SK-N-SH (cell line): ENCODE data around the gene AGAP1. TPM values are rescaled to one million over a fixed set of nuclear protein-coding genes. Genes with fewer than 3 reads are reported as not detected.

ENCODE experiments used
- CTCF ChIA-PET: fragments of 300-600, 350-600 bp; formaldehyde crosslinking; extraction: SDS; loops from one replicate; lab custom pipeline; 2021; lab: Yijun Ruan, JAX
- POLR2A ChIA-PET: fragments of 350-600 bp; sonication (Branson Sonifier 250); formaldehyde crosslinking; extraction: SDS; loops from one replicate; lab custom pipeline; 2020; ENCODE audit warnings: antibody characterized with exemption, inconsistent platforms; lab: Yijun Ruan, JAX
- DNase-seq: peaks from one replicate; pipeline ENCODE4 v3.0.0; 2012
- H2AFZ ChIP-seq: fragments of 200-600 bp; sonication (generic); 2 replicates; pipeline ENCODE4 v1.8.1; 2016; ENCODE audit warnings: antibody characterized with exemption, mild to moderate bottlenecking, low read depth
- H3F3A ChIP-seq: fragments of 200-600 bp; sonication (generic); replicated peaks from 2 replicates; pipeline ENCODE3; 2016; ENCODE audit warnings: antibody characterized with exemption, mild to moderate bottlenecking; ENCODE audit not compliant: insufficient read depth
- H3K27ac ChIP-seq, 2 experiments: fragments of 200-500 bp in 1 of 2; fragments of 200-600 bp in 1 of 2; sonication (Bioruptor generic) in 1 of 2; sonication (generic), shearing (Covaris generic) in 1 of 2; 2 replicates each; pipeline versions ENCODE4 v1.5.1 to v1.6.1; 2014 to 2016; ENCODE audit warnings: low read depth in 2 of 2, inconsistent platforms in 1 of 2, low read length in 1 of 2, mild to moderate bottlenecking in 1 of 2, mixed read lengths in 1 of 2
- H3K27me3 ChIP-seq: fragments of 200-600 bp; sonication (generic), shearing (Covaris generic); 2 replicates; pipeline ENCODE4 v1.6.1; 2016; ENCODE audit warnings: mixed run types; ENCODE audit not compliant: insufficient read depth
- H3K36me3 ChIP-seq, 2 experiments: fragments of 200-500 bp in 1 of 2; fragments of 200-600 bp in 1 of 2; sonication (Bioruptor generic) in 1 of 2; sonication (generic) in 1 of 2; replicated peaks in 1 of 2; 2 replicates each; pipeline versions ENCODE3 to v1.5.1; 2014 to 2016; ENCODE audit warnings: low read length in 1 of 2, mild to moderate bottlenecking in 1 of 2; ENCODE audit not compliant: insufficient read depth in 2 of 2, control insufficient read depth in 1 of 2
- H3K4me1 ChIP-seq, 2 experiments: fragments of 200-500 bp in 1 of 2; fragments of 200-600 bp in 1 of 2; sonication (Bioruptor generic) in 1 of 2; sonication (generic), shearing (Covaris generic) in 1 of 2; 2 replicates each; pipeline versions ENCODE4 v1.5.1 to v1.6.1; 2014 to 2016; ENCODE audit warnings: low read depth in 1 of 2, low read length in 1 of 2, mixed run types in 1 of 2; ENCODE audit not compliant: insufficient read depth in 2 of 2, control insufficient read depth in 1 of 2
- H3K4me2 ChIP-seq: fragments of 200-600 bp; sonication (generic), shearing (Covaris generic); 2 replicates; pipeline ENCODE4 v1.6.1; 2017; ENCODE audit warnings: mixed run types
- H3K4me3 ChIP-seq, 2 experiments: fragments of 200-500 bp in 1 of 2; fragments of 200-600 bp in 1 of 2; sonication (Bioruptor generic) in 1 of 2; sonication (generic), shearing (Covaris generic) in 1 of 2; 2 replicates each; pipeline versions ENCODE4 v1.5.1 to v1.8.1; 2014 to 2016; ENCODE audit warnings: low read depth in 2 of 2, inconsistent platforms in 1 of 2, low read length in 1 of 2, mild to moderate bottlenecking in 1 of 2, mixed read lengths in 1 of 2, moderate library complexity in 1 of 2
- H3K79me2 ChIP-seq: fragments of 200-600 bp; sonication (generic); 2 replicates; pipeline ENCODE4 v1.8.1; 2017; ENCODE audit warnings: mild to moderate bottlenecking; ENCODE audit not compliant: insufficient read depth
- H3K9ac ChIP-seq: fragments of 200-600 bp; sonication (generic); 2 replicates; pipeline ENCODE4 v1.6.1; 2017; ENCODE audit warnings: mixed run types
- H3K9me2 ChIP-seq: fragments of 200-600 bp; sonication (generic); 2 replicates; pipeline ENCODE4 v1.6.1; 2017; ENCODE audit warnings: mixed run types
- H3K9me3 ChIP-seq: fragments of 200-600 bp; sonication (generic); 2 replicates; pipeline ENCODE4 v1.6.1; 2017; ENCODE audit warnings: mixed run types, mild to moderate bottlenecking, moderate library complexity
- H4K20me1 ChIP-seq: fragments of 200-600 bp; sonication (generic); 2 replicates; pipeline ENCODE4 v1.6.1; 2017; ENCODE audit warnings: mild to moderate bottlenecking, mixed run types; ENCODE audit not compliant: insufficient read depth
- CHD2 ChIP-seq: fragments of 150-350 bp; IDR thresholded peaks from 2 replicates; pipeline ENCODE4 v1.6.1; 2018; ENCODE audit warnings: low read length; ENCODE audit not compliant: partially characterized antibody
- ELF1 ChIP-seq: IDR thresholded peaks from 2 replicates; pipeline ENCODE4 v1.4.0; 2012
- EP300 ChIP-seq, 2 experiments: IDR thresholded peaks; 2 replicates each; pipeline versions ENCODE4 v1.4.0 to v1.6.1; 2012; ENCODE audit warnings: borderline replicate concordance in 1 of 2, low read depth in 1 of 2, low read length in 1 of 2
- EZH2phosphoT487 ChIP-seq: fragments of 200-600 bp; sonication (generic); IDR thresholded peaks from 2 replicates; pipeline ENCODE4 v1.6.1; 2017; ENCODE audit warnings: low read depth, mixed run types, mild to moderate bottlenecking, antibody characterized with exemption, moderate library complexity, borderline replicate concordance
- FOSL2 ChIP-seq: IDR thresholded peaks from 2 replicates; pipeline ENCODE4 v1.4.0; 2012; ENCODE audit warnings: low read depth, mild to moderate bottlenecking, moderate library complexity, borderline replicate concordance
- FOXJ3 ChIP-seq: sonication (generic); formaldehyde crosslinking; IDR thresholded peaks from 2 replicates; pipeline ENCODE4 v1.5.1; 2020; ENCODE audit warnings: mild to moderate bottlenecking, missing genetic modification reagents
- GABPA ChIP-seq: IDR thresholded peaks from 2 replicates; pipeline ENCODE4 v1.4.0; 2012; ENCODE audit warnings: low read depth, mild to moderate bottlenecking
- GATA2 ChIP-seq: sonication (generic); formaldehyde crosslinking; IDR thresholded peaks from 2 replicates; pipeline ENCODE4 v1.5.0; 2020; ENCODE audit warnings: mild to moderate bottlenecking, missing genetic modification reagents
- JUND ChIP-seq: IDR thresholded peaks from 2 replicates; pipeline ENCODE4 v1.4.0; 2012
- MEF2A ChIP-seq: IDR thresholded peaks from 2 replicates; pipeline ENCODE4 v1.4.0; 2012; ENCODE audit warnings: low read depth, borderline replicate concordance
- MXI1 ChIP-seq: IDR thresholded peaks from 2 replicates; pipeline ENCODE4 v1.6.1; 2012; ENCODE audit warnings: mild to moderate bottlenecking, low read depth, low read length, improper control_type of control experiment
- NFIC ChIP-seq: IDR thresholded peaks from 2 replicates; pipeline ENCODE4 v1.4.0; 2012; ENCODE audit warnings: borderline replicate concordance
- RAD21 ChIP-seq: IDR thresholded peaks from 2 replicates; pipeline ENCODE4 v1.6.1; 2012; ENCODE audit warnings: mild to moderate bottlenecking, low read length
- RCOR1 ChIP-seq: fragments of 150-350 bp; IDR thresholded peaks from 2 replicates; pipeline ENCODE4 v1.6.1; 2017; ENCODE audit warnings: antibody characterized with exemption, low read length
- RFX5 ChIP-seq: IDR thresholded peaks from 2 replicates; pipeline ENCODE4 v1.6.1; 2012; ENCODE audit warnings: mild to moderate bottlenecking, improper control_type of control experiment, low read length
- RXRA ChIP-seq: IDR thresholded peaks from 2 replicates; pipeline ENCODE4 v1.4.0; 2012; ENCODE audit warnings: low read depth, mild to moderate bottlenecking, borderline replicate concordance
- SIN3A ChIP-seq: IDR thresholded peaks from 2 replicates; pipeline ENCODE4 v1.6.1; 2012; ENCODE audit warnings: low read depth, mild to moderate bottlenecking, low read length, moderate library complexity, borderline replicate concordance
- SMC3 ChIP-seq: IDR thresholded peaks from 2 replicates; pipeline ENCODE4 v1.6.1; 2012; ENCODE audit warnings: low read depth, low read length, improper control_type of control experiment
- WGBS: methylation state at CpG from one replicate; pipeline ENCODE4 v1.1.6; 2017; ENCODE audit warnings: low lambda C conversion rate; 5-methylcytosine and 5-hydroxymethylcytosine counted together
- polyA plus RNA-seq, 3 experiments: library from polyadenylated mRNA; depleted of rRNA; stranded (reverse); fragments of >200 nt; gene quantifications; 2 replicates each; pipeline ENCODE4 v1.2.3, GENCODE V29; 2012
- TF ChIP-seq, protein P1 (sequence below): IDR thresholded peaks from 2 replicates; pipeline ENCODE4; 2012
- TF ChIP-seq, protein P2 (sequence below): fragments of 150-350 bp; IDR thresholded peaks from 2 replicates; pipeline ENCODE4 v1.6.1; 2016; ENCODE audit warnings: mild to moderate bottlenecking, low read depth, low read length
- TF ChIP-seq, protein P3 (sequence below): IDR thresholded peaks from 2 replicates; pipeline ENCODE4 v1.4.0; 2012; ENCODE audit warnings: low read depth
- TF ChIP-seq, protein P4 (sequence below): fragments of 200-600 bp; sonication (generic); IDR thresholded peaks from 2 replicates; pipeline ENCODE4 v1.6.1; 2017; ENCODE audit warnings: antibody characterized with exemption, mild to moderate bottlenecking, moderate library complexity

Gene AGAP1
- polyA plus RNA-seq, 1 of the 3 experiments (the other 2 are of a cell fraction): 8.8 TPM

- ChIA-PET CTCF (interaction anchor here (0.9 kb wide), 1 partner anchor 81 kb away, joined by 3 read pairs; no protein-coding TSS in a partner anchor), POLR2A (no interaction called here)
- Histone ChIP-seq H3K27ac (no peak overlapping the region), H3K4me2 (no peak overlapping the region), H3K79me2 (no peaks in the 10 kb centered on the region), H3K9me3 (no peaks in the 10 kb centered on the region), H2AFZ (no peak overlapping the region), H3K9me2 (no peaks in the 10 kb centered on the region), H3K4me3 (no peak overlapping the region), H3K36me3 (peaks cover 0 to 4% of the 10 kb centered on the region in 2 experiments), H4K20me1 (no peaks in the 10 kb centered on the region), H3F3A (no peaks in the 10 kb centered on the region), H3K27me3 (no peaks in the 10 kb centered on the region), H3K9ac (no peak overlapping the region), H3K4me1 (no peaks in the 10 kb centered on the region)
- WGBS: 92% methylated on average over 3 of the region's 3 CpGs
- DNase-seq: no peak
- no peak for TF ChIP-seq MEF2A
- TF ChIP-seq, protein P1, sequence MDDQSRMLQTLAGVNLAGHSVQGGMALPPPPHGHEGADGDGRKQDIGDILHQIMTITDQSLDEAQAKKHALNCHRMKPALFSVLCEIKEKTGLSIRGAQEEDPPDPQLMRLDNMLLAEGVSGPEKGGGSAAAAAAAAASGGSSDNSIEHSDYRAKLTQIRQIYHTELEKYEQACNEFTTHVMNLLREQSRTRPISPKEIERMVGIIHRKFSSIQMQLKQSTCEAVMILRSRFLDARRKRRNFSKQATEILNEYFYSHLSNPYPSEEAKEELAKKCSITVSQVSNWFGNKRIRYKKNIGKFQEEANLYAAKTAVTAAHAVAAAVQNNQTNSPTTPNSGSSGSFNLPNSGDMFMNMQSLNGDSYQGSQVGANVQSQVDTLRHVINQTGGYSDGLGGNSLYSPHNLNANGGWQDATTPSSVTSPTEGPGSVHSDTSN: no peak
- TF ChIP-seq RAD21: no peak
- TF ChIP-seq MXI1: no peak
- TF ChIP-seq, protein P2, sequence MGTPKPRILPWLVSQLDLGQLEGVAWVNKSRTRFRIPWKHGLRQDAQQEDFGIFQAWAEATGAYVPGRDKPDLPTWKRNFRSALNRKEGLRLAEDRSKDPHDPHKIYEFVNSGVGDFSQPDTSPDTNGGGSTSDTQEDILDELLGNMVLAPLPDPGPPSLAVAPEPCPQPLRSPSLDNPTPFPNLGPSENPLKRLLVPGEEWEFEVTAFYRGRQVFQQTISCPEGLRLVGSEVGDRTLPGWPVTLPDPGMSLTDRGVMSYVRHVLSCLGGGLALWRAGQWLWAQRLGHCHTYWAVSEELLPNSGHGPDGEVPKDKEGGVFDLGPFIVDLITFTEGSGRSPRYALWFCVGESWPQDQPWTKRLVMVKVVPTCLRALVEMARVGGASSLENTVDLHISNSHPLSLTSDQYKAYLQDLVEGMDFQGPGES: no peak
- no peak for TF ChIP-seq FOSL2
- no peak for TF ChIP-seq NFIC
- no peak for TF ChIP-seq CHD2
- no peak for TF ChIP-seq RXRA
- no peak for TF ChIP-seq ELF1
- TF ChIP-seq EP300 (IDR thresholded peaks at IDR 0.05; ENCODE audit: borderline replicate concordance in 1 of 2, low read depth in 1 of 2, low read length in 1 of 2): no peak
- TF ChIP-seq GABPA: no peak
- no peak for TF ChIP-seq RCOR1
- no peak for TF ChIP-seq EZH2phosphoT487
- TF ChIP-seq JUND: no peak
These were observed 523.6 kb downstream of the AGAP1 start for GRCh38 chr2:236017446-236017845.

DNA sequence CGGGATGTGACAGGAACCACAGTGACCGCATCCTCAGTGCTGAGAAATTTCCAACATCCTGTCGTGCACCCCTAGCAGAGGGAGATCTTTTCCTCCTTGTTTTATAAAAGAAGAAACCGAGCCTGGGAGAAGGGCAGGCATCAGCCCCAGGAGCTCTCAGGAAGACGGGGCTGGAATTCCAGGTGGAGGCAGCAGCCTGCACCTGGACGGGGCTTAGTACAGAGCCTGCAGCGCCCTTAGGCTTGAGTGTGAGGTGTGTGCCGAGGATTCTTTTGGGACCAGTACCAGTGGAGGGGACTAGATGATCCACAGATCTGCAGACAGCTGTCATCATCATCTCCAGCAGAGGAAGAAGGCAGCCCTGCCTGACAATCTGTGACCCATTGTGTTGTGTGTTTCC, 525.6 kb downstream of the AGAP1 start:
- no peaks in the 10 kb centered on the region for H3K9me2 ChIP-seq
- no peak overlapping the region for H3K4me3 ChIP-seq
- WGBS: 94% methylated on average over 6 of the region's 8 CpGs
- ChIA-PET CTCF (no interaction called here), POLR2A (no interaction called here)
- no peak overlapping the region for H2AFZ ChIP-seq
- H4K20me1 ChIP-seq: no peaks in the 10 kb centered on the region
- no peaks in the 10 kb centered on the region for H3F3A ChIP-seq
- H3K4me2 ChIP-seq: no peak overlapping the region
- H3K4me1 ChIP-seq: no peaks in the 10 kb centered on the region
- no peaks in the 10 kb centered on the region for H3K79me2 ChIP-seq
- TF ChIP-seq SIN3A: no peak
- TF ChIP-seq, protein P1: no peak
- no peak for TF ChIP-seq RFX5
- TF ChIP-seq GATA2: no peak
- no peak for TF ChIP-seq FOSL2
- no peak for TF ChIP-seq RXRA
- TF ChIP-seq MEF2A: no peak
- no peak for TF ChIP-seq FOXJ3 (CRISPR knock-in tag)
- TF ChIP-seq, protein P3, sequence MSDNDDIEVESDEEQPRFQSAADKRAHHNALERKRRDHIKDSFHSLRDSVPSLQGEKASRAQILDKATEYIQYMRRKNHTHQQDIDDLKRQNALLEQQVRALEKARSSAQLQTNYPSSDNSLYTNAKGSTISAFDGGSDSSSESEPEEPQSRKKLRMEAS: no peak
- no peak for TF ChIP-seq SMC3
- TF ChIP-seq, protein P4, sequence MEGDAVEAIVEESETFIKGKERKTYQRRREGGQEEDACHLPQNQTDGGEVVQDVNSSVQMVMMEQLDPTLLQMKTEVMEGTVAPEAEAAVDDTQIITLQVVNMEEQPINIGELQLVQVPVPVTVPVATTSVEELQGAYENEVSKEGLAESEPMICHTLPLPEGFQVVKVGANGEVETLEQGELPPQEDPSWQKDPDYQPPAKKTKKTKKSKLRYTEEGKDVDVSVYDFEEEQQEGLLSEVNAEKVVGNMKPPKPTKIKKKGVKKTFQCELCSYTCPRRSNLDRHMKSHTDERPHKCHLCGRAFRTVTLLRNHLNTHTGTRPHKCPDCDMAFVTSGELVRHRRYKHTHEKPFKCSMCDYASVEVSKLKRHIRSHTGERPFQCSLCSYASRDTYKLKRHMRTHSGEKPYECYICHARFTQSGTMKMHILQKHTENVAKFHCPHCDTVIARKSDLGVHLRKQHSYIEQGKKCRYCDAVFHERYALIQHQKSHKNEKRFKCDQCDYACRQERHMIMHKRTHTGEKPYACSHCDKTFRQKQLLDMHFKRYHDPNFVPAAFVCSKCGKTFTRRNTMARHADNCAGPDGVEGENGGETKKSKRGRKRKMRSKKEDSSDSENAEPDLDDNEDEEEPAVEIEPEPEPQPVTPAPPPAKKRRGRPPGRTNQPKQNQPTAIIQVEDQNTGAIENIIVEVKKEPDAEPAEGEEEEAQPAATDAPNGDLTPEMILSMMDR: no peak
- H3K9me3 ChIP-seq: no peaks in the 10 kb centered on the region
- DNase-seq: no peak
- H3K36me3 ChIP-seq: peaks cover 0 to 4% of the 10 kb centered on the region in 2 experiments
- no peak overlapping the region for H3K9ac ChIP-seq
- no peaks in the 10 kb centered on the region for H3K27me3 ChIP-seq
- no peak overlapping the region for H3K27ac ChIP-seq
